Stimulated activated CD8-positive, alpha-beta memory T cell treated with anti-CD3 and anti-CD28 coated beads, Interleukin-15, amount 100 ng/mL, for 1 hour (primary cell): ENCODE results near the gene TP53AIP1.

Experiments
- DNase-seq: peaks from one replicate; pipeline ENCODE4 v3.0.0-alpha.2; 2020; ENCODE audit warnings: low read depth

TP53AIP1 gene

GRCh38 chr11:128905345-128906184 lies 37.1 kb downstream of the TP53AIP1 start:
- peak; percentile 21 for DNase-seq

GRCh38 chr11:128904656-128905344 lies 37.9 kb downstream of the TP53AIP1 start:
- no peak for DNase-seq

- DNase-seq: no peak
These were observed 38.4 kb downstream of the TP53AIP1 start for GRCh38 chr11:128904303-128904655.

- no peak for DNase-seq
These were observed 39.2 kb downstream of the TP53AIP1 start for GRCh38 chr11:128903248-128904061.

GRCh38 chr11:128902515-128903066 lies 40.1 kb downstream of the TP53AIP1 start:
- no peak for DNase-seq

GRCh38 chr11:128901653-128902514 lies 40.8 kb downstream of the TP53AIP1 start:
- no peak for DNase-seq

- DNase-seq: no peak
These were observed 42.2 kb downstream of the TP53AIP1 start for GRCh38 chr11:128900468-128900867.

GRCh38 chr11:128898580-128899344 lies 43.9 kb downstream of the TP53AIP1 start:
- no peak for DNase-seq

- DNase-seq: no peak
These were observed 44.8 kb downstream of the TP53AIP1 start for GRCh38 chr11:128897826-128898225.

- DNase-seq: no peak
These were observed 46.3 kb downstream of the TP53AIP1 start for GRCh38 chr11:128896356-128896755.

GRCh38 chr11:128895526-128895925 lies 47.1 kb downstream of the TP53AIP1 start:
- DNase-seq: no peak

GRCh38 chr11:128894685-128895084 lies 48.0 kb downstream of the TP53AIP1 start:
- DNase-seq: no peak

GRCh38 chr11:128894286-128894681 lies 48.4 kb downstream of the TP53AIP1 start:
- DNase-seq: no peak

- DNase-seq: no peak
These were observed 48.9 kb downstream of the TP53AIP1 start for GRCh38 chr11:128893578-128894285.

- no peak for DNase-seq
These were observed 49.7 kb downstream of the TP53AIP1 start for GRCh38 chr11:128892866-128893565.

GRCh38 chr11:128891913-128892398 lies 50.7 kb downstream of the TP53AIP1 start:
- no peak for DNase-seq

- DNase-seq: no peak
These were observed 51.9 kb downstream of the TP53AIP1 start, which contains the start of gene KCNJ5 for GRCh38 chr11:128890543-128891368. Gene KCNJ5 (plus strand): TSS chr11:128891356. CDS start chr11:128911274, 19,918 bp downstream.

GRCh38 chr11:128890216-128890542 lies 52.5 kb downstream of the TP53AIP1 start:
- DNase-seq: no peak
